C4-2B (cell line): Measurements from ENCODE around the gene NUDT7.

Experiments
- CTCF ChIP-seq: fragments of 450-650 bp; conservative IDR thresholded peaks from 2 replicates; pipeline ENCODE4 v1.5.1; 2017; ENCODE audit warnings: mild to moderate bottlenecking
- ZFX ChIP-seq: fragments of 450-650 bp; IDR thresholded peaks from 2 replicates; pipeline ENCODE4 v1.6.1; 2017

GRCh38 chr16:77781091-77781490 is 58.8 kb downstream of the NUDT7 start:
- no peak for TF ChIP-seq CTCF
- TF ChIP-seq ZFX: no peak
